Mesendoderm (in vitro differentiated cells): ENCODE measurements around the gene HILPDA. TPM values are rescaled to one million over a fixed set of nuclear protein-coding genes. Genes with fewer than 3 reads are reported as not detected.
"Not testable (repeated sequence)": the region's sequence is repeated elsewhere in the genome, so short reads cannot be mapped to it uniquely, and the experiment has no call there.

Experiments used
- DNase-seq: peaks from one replicate; pipeline ENCODE4 v3.0.0; 2013
- H2AK5ac ChIP-seq: 2 replicates; pipeline ENCODE4 v1.6.1; 2013; ENCODE audit warnings: low read length, inconsistent platforms
- H2BK120ac ChIP-seq: 2 replicates; pipeline ENCODE4 v1.6.1; 2013; ENCODE audit warnings: low read depth, mild to moderate bottlenecking, low read length, moderate library complexity, mixed read lengths
- H2BK15ac ChIP-seq: replicated peaks from 2 replicates; pipeline ENCODE4 v1.6.1; 2013; ENCODE audit warnings: low read depth, mild to moderate bottlenecking, moderate library complexity
- H2BK5ac ChIP-seq: 2 replicates; pipeline ENCODE4 v1.6.1; 2013; ENCODE audit warnings: low read length, inconsistent platforms
- H3K18ac ChIP-seq: 2 replicates; pipeline ENCODE4 v1.6.1; 2013; ENCODE audit warnings: mild to moderate bottlenecking, low read length, mixed read lengths
- H3K23ac ChIP-seq: one replicate; pipeline ENCODE4 v1.6.1; 2013; ENCODE audit warnings: low read length
- H3K27ac ChIP-seq: 2 replicates; pipeline ENCODE4 v1.5.1; 2013; ENCODE audit warnings: low read depth, mild to moderate bottlenecking, inconsistent platforms, low read length, moderate library complexity
- H3K27me3 ChIP-seq: 2 replicates; pipeline ENCODE4 v1.6.1; 2013; ENCODE audit warnings: low read length, control low read depth, mild to moderate bottlenecking, inconsistent platforms; ENCODE audit not compliant: insufficient read depth, poor library complexity
- H3K36me3 ChIP-seq: 2 replicates; pipeline ENCODE4 v1.6.1; 2013; ENCODE audit warnings: low read length, inconsistent platforms; ENCODE audit not compliant: control insufficient read depth, insufficient read depth
- H3K4ac ChIP-seq: one replicate; pipeline ENCODE4 v1.6.1; 2013; ENCODE audit warnings: low read depth, mild to moderate bottlenecking, low read length, moderate library complexity
- H3K4me1 ChIP-seq: 2 replicates; pipeline ENCODE4 v1.6.1; 2013; ENCODE audit warnings: low read depth, low read length, inconsistent platforms; ENCODE audit not compliant: control insufficient read depth
- H3K4me2 ChIP-seq: 2 replicates; pipeline ENCODE4 v1.6.1; 2013; ENCODE audit warnings: low read length
- H3K4me3 ChIP-seq: 2 replicates; pipeline ENCODE4 v1.5.1; 2013; ENCODE audit warnings: mild to moderate bottlenecking, low read length
- H3K56ac ChIP-seq: one replicate; pipeline ENCODE4 v1.6.1; 2013; ENCODE audit warnings: low read length
- H3K79me1 ChIP-seq: 2 replicates; pipeline ENCODE4 v1.6.1; 2013; ENCODE audit warnings: low read length, inconsistent platforms
- H3K79me2 ChIP-seq: 2 replicates; pipeline ENCODE4 v1.6.1; 2013; ENCODE audit warnings: mild to moderate bottlenecking, low read length; ENCODE audit not compliant: control insufficient read depth, insufficient read depth
- H3K9ac ChIP-seq: 2 replicates; pipeline ENCODE4 v1.6.1; 2013; ENCODE audit warnings: low read length, inconsistent platforms
- H4K5ac ChIP-seq: one replicate; pipeline ENCODE4 v1.6.1; 2013; ENCODE audit warnings: low read length
- H4K8ac ChIP-seq: one replicate; pipeline ENCODE4 v1.6.1; 2013; ENCODE audit warnings: low read depth, mild to moderate bottlenecking, control low read depth, low read length, moderate library complexity
- WGBS: extraction: QIAGEN DNeasy Blood & Tissue Kit; methylation state at CpG from one replicate; pipeline ENCODE4 v1.1.7; 2013; ENCODE audit warnings: low lambda C conversion rate, missing lambda C conversion rate; ENCODE audit not compliant: insufficient coverage; ENCODE audit errors: extremely low coverage; 5-methylcytosine and 5-hydroxymethylcytosine counted together
- small RNA-seq: library from polyadenylated mRNA; stranded (forward); fragments of <200 nt; extraction: miRNeasy Mini kit (QIAGEN cat#:217004); gene quantifications from one replicate; pipeline ENCODE3, GENCODE V24; 2013; ENCODE audit not compliant: insufficient read depth

Gene HILPDA

DNA sequence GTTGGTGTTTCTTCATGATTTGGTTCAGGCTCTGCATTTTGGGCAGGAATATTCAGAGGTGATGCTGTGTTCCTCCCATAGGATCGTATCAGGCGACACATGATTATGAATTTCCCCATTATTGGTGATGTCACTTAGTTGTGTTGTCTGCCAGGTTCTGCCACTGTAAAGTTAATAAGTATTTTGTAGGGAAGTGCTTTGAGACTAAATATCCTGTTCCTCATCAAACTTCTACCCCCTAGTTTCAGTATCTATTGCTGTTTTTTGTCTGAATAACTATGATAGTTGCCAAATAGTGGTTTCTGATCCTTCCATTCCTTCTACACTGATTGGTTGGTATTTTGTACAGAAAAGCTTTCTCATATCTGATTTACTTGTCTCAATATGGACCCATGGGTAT lies 49.7 kb downstream of the HILPDA start:
- not testable (repeated sequence) for H3K79me2 ChIP-seq, H3K36me3 ChIP-seq, H2BK5ac ChIP-seq, DNase-seq, H3K4me1 ChIP-seq, H2BK120ac ChIP-seq, H3K27me3 ChIP-seq, H2AK5ac ChIP-seq, H3K4me3 ChIP-seq, H3K23ac ChIP-seq, H3K27ac ChIP-seq, H3K9ac ChIP-seq, H4K8ac ChIP-seq, H3K56ac ChIP-seq, H3K18ac ChIP-seq, H3K79me1 ChIP-seq, H3K4me2 ChIP-seq, H2BK15ac ChIP-seq, H3K4ac ChIP-seq, H4K5ac ChIP-seq
- no CpG with 5 or more reads among the region's 2 CpGs for WGBS

- not testable (repeated sequence) for H4K8ac ChIP-seq, H2AK5ac ChIP-seq, H3K4me2 ChIP-seq, H3K23ac ChIP-seq, H2BK15ac ChIP-seq, H3K4ac ChIP-seq, H3K9ac ChIP-seq, DNase-seq, H2BK120ac ChIP-seq, H2BK5ac ChIP-seq, H3K4me3 ChIP-seq, H3K4me1 ChIP-seq, H3K79me2 ChIP-seq, H3K79me1 ChIP-seq, H3K56ac ChIP-seq, H3K27me3 ChIP-seq, H4K5ac ChIP-seq, H3K27ac ChIP-seq, H3K18ac ChIP-seq, H3K36me3 ChIP-seq
- no CpG with 5 or more reads among the region's 3 CpGs for WGBS
These were observed 51.1 kb downstream of the HILPDA start for GRCh38 chr7:128506819-128507218.

DNA sequence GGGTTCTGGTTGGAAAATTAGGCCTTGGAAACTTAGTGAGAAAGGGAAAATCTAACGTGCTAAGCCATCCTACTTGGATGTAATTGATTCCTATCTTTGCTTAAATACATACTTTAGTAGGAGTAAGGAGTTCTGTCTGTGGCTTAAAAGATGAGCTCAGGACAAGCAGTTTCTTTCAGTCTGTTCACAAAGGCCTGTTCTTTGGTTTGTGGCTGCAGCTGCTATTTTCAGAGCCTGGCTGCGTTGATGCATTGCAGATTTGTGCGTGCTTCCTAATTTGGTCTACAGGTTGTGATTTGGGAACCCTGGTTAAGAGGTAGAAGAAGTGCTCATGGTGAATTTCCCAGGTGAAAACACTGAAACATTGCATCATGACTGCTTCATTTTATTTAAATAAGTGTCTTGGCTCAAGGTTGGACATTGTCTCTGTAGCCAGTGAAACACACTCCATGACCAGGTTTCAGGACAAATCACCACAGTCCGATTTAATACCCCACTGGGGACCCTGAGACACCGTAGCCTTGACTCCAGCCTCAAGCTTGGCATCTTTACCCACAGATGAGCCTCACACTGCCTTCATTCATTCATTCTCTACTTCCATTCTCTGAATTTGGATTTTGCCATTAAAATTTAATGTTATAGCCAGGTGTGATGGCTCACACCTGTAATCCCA lies 51.8 kb downstream of the HILPDA start:
- not testable (repeated sequence) for H3K27me3 ChIP-seq, H4K8ac ChIP-seq, H3K56ac ChIP-seq, H3K9ac ChIP-seq, H3K79me2 ChIP-seq, H3K4ac ChIP-seq, H4K5ac ChIP-seq, H3K27ac ChIP-seq, DNase-seq, H3K36me3 ChIP-seq, H2AK5ac ChIP-seq, H3K4me1 ChIP-seq, H2BK5ac ChIP-seq, H3K79me1 ChIP-seq, H3K23ac ChIP-seq, H3K18ac ChIP-seq, H2BK15ac ChIP-seq, H3K4me2 ChIP-seq, H2BK120ac ChIP-seq, H3K4me3 ChIP-seq
- WGBS = no CpG with 5 or more reads among the region's 5 CpGs

Small RNA genes within 50 kb of the gene (small RNA-seq; reads per million reads assigned to genes)
- gene AC010655.1 = not detected
- not detected for gene AC010655.2
- not detected for gene RF00017
- not detected for gene RNU7-54P
